GM12878 (cell line): ENCODE data around the gene MEX3D. TPM values are rescaled to one million over a fixed set of nuclear protein-coding genes. Genes with fewer than 3 reads are reported as not detected.

Experiments
- ATAC-seq: fragments of 200-7000 bp; cut with Tn5 transposase; 3 replicates; pipeline ENCODE4 v1.9.1; 2020; ENCODE audit warnings: mild to moderate bottlenecking, moderate library complexity
- BruUV-seq: library from RNA; stranded (reverse); fragments of 400-500 nt; replicated peaks from 2 replicates; lab custom pipeline; 2021; lab: Mats Ljungman, UMichigan
- CTCF ChIA-PET: fragments of 300-600 bp; sonication (Branson Sonifier 250); formaldehyde crosslinking; extraction: SDS; loops from one replicate; lab custom pipeline; 2021; ENCODE audit warnings: inconsistent platforms; lab: Yijun Ruan, JAX
- POLR2A ChIA-PET: fragments of 350-600 bp; formaldehyde crosslinking; extraction: SDS; loops from one replicate; lab custom pipeline; 2021; ENCODE audit warnings: inconsistent platforms; lab: Charles Lee
- RAD21 ChIA-PET: fragments of 300-600 bp; sonication (Branson Sonifier 250); formaldehyde crosslinking; loops from one replicate; lab custom pipeline; 2023; ENCODE audit warnings: antibody characterized with exemption; ENCODE audit not compliant: unreplicated experiment; lab: Charles Lee
- SMC1A ChIA-PET: fragments of 300-600 bp; sonication (Branson Sonifier 250); formaldehyde crosslinking; loops from one replicate; lab custom pipeline; 2023; ENCODE audit not compliant: unreplicated experiment, uncharacterized antibody; lab: Charles Lee
- DNase-seq: peaks from one replicate; pipeline ENCODE4 v3.0.0-alpha.2; 2011; ENCODE audit warnings: low read depth, low spot score
- FAIRE-seq: peaks from 3 replicates; lab custom pipeline; 2011; peaks lifted over from hg19 to GRCh38; lab: Jason Lieb, UNC
- H2AFZ ChIP-seq: 2 replicates; pipeline ENCODE4 v1.6.0; 2011; ENCODE audit warnings: low read depth, low read length, control low read depth; ENCODE audit not compliant: control insufficient read depth
- H3K27ac ChIP-seq: 2 replicates; pipeline ENCODE4 v1.5.1; 2011; ENCODE audit warnings: control low read depth; ENCODE audit not compliant: control insufficient read depth, insufficient read depth
- H3K27me3 ChIP-seq, 2 experiments: replicated peaks in 1 of 2; 2 replicates each; pipeline versions ENCODE4 v1.6.0 to v1.6.1; 2011; ENCODE audit warnings: low read length in 1 of 2; ENCODE audit not compliant: control insufficient read depth in 2 of 2, insufficient read depth in 2 of 2
- H3K36me3 ChIP-seq, 2 experiments: 2 replicates each; pipeline ENCODE4 v1.5.1; 2011; ENCODE audit warnings: low read length in 1 of 2; ENCODE audit not compliant: control insufficient read depth in 2 of 2, insufficient read depth in 2 of 2
- H3K4me1 ChIP-seq: 2 replicates; pipeline ENCODE4 v1.6.1; 2011; ENCODE audit warnings: mild to moderate bottlenecking, low read length, moderate library complexity, mixed read lengths; ENCODE audit not compliant: control insufficient read depth, insufficient read depth
- H3K4me2 ChIP-seq: 2 replicates; pipeline ENCODE4 v1.6.0; 2011; ENCODE audit warnings: control low read depth; ENCODE audit not compliant: control insufficient read depth, insufficient read depth
- H3K4me3 ChIP-seq: fragments of 200-600 bp; sonication (generic); 2 replicates; pipeline ENCODE4 v1.5.1; 2016
- H3K79me2 ChIP-seq: 2 replicates; pipeline ENCODE4 v1.6.0; 2011; ENCODE audit warnings: low read length; ENCODE audit not compliant: control insufficient read depth, insufficient read depth
- H3K9ac ChIP-seq: 2 replicates; pipeline ENCODE4 v1.8.0; 2011; ENCODE audit warnings: low read length, control low read depth, mixed read lengths; ENCODE audit not compliant: control insufficient read depth, insufficient read depth
- H3K9me3 ChIP-seq: replicated peaks from 3 replicates; pipeline ENCODE4 v1.5.1; 2011; ENCODE audit warnings: mild to moderate bottlenecking, low read length; ENCODE audit not compliant: control insufficient read depth, insufficient read depth
- H4K20me1 ChIP-seq: 2 replicates; pipeline ENCODE4 v1.6.0; 2011; ENCODE audit not compliant: control insufficient read depth, insufficient read depth
- CHD1 ChIP-seq: IDR thresholded peaks from 2 replicates; pipeline ENCODE4 v1.6.1; 2012; ENCODE audit warnings: low read depth, low read length, improper control_type of control experiment
- KLF5 ChIP-seq: fragments of 450-650 bp; IDR thresholded peaks from 2 replicates; pipeline ENCODE4 v1.6.1; 2014; ENCODE audit warnings: mild to moderate bottlenecking; ENCODE audit not compliant: partially characterized antibody
- MEF2B ChIP-seq: fragments of 450-650 bp; IDR thresholded peaks from 2 replicates; pipeline ENCODE4 v1.6.1; 2018; ENCODE audit warnings: mild to moderate bottlenecking, moderate library complexity; ENCODE audit not compliant: partially characterized antibody, poor library complexity, severe bottlenecking
- NFXL1 ChIP-seq: fragments of 450-650 bp; IDR thresholded peaks from 2 replicates; pipeline ENCODE4 v1.6.1; 2017; ENCODE audit warnings: antibody characterized with exemption, mild to moderate bottlenecking, borderline replicate concordance
- POLR2AphosphoS5 ChIP-seq: IDR thresholded peaks from 2 replicates; pipeline ENCODE4 v1.6.1; 2011; ENCODE audit warnings: mild to moderate bottlenecking, low read length, inconsistent platforms
- STAT3 ChIP-seq: IDR thresholded peaks from 2 replicates; pipeline ENCODE4 v1.6.1; 2011; ENCODE audit warnings: low read depth, low read length, improper control_type of control experiment
- WGBS: methylation state at CpG from one replicate; pipeline ENCODE4 v1.1.6; 2016; ENCODE audit warnings: low lambda C conversion rate; ENCODE audit not compliant: insufficient replicate concordance, insufficient coverage; ENCODE audit errors: missing lambda C conversion rate; 5-methylcytosine and 5-hydroxymethylcytosine counted together
- in situ Hi-C: fragments of 300-500 bp; cut with MboI; formaldehyde crosslinking; loops from 9 replicates; pipeline ENCODE4 v1.14.3; 2018; ENCODE audit warnings: mixed read lengths
- intact Hi-C: fragments of 100-400 bp; cut with micrococcal nuclease; formaldehyde crosslinking; loops from one replicate; pipeline ENCODE4 v1.14.2; 2022; ENCODE audit not compliant: unreplicated experiment
- polyA plus RNA-seq, 11 experiments: library from polyadenylated mRNA; depleted of rRNA in 4 of 11; unstranded in 6 of 11; stranded (reverse) in 5 of 11; fragments of >200 nt; fragmentation: Nextera tagmentation in 4 of 11; fragmentation: Illumina TruSeq in 1 of 11; extraction: Ambion mirVana in 4 of 11; extraction: Trizol in 1 of 11; gene quantifications; 1 replicate in 1 of 11; 2 replicates in 10 of 11; pipeline versions ENCODE4 v1.2.1 to v1.2.3, GENCODE V29; 2011 to 2016; ENCODE audit warnings: inconsistent platforms in 2 of 11, missing spikeins in 2 of 11, low read depth in 1 of 11
- total RNA-seq, 4 experiments: library from RNA; depleted of rRNA in 3 of 4; stranded (reverse); fragments of >200 nt in 3 of 4; fragmentation: Illumina TruSeq in 1 of 4; extraction: Trizol in 1 of 4; gene quantifications; 2 replicates each; pipeline versions ENCODE4 v1.2.1 to v1.2.3, GENCODE V29; 2013 to 2021
- TF ChIP-seq, protein P1 (sequence below): fragments of 450-650 bp; IDR thresholded peaks from 2 replicates; pipeline ENCODE4 v1.6.1; 2018; ENCODE audit warnings: borderline replicate concordance, mild to moderate bottlenecking; ENCODE audit not compliant: partially characterized antibody

Gene MEX3D
- total and polyA plus RNA-seq, 10 of the 15 experiments (the other 5 are each of a cell fraction or from before 2014, with no cell fraction given), result 0.18 to 6.8 (median 0.81) TPM

DNA sequence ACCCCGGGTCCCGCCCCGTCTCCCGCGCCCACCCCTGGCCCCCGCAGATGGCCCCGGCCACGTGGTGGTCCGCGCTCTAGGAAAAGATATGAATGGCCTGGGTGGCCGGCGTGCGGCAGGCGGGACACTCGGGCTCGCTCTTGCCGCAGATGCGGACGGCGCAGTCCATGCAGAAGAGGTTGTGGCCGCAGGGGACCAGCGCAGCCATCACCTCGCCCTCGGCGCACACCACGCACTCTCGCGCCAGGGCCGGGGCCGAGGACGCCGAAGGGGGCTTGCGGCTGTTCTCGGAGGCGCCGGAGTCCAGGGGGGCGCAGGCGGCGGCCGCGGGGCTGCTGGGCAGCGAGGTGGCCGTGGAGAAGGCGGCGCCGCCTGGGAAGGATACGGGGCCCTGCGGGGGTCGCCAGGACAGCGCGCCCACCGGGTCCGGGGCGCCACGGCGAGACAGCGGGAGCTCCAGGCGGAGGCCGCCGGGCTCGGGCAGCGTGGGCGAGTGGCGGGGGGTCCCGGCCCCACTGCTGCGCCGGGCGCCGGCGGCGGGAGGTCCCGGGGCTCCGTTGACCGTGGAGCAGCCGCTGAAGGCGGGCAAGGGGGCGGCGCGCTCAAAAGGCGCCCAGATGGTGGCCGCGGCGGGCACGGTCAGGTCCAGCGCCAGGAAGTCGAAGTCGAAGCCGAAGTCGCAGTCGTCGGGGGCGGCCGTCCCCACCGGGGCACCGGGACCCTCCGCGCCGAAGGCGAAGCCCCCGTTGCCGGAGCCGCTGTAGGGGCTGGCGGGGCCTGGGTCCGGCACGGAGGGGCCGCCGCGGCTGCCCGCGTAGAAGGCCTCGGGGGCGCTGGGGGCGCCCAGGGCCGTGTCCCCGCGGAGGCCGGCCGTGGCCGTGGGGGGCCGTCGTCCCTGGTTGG is 12.4 kb downstream of the MEX3D start:
- ATAC-seq (no peak), FAIRE-seq (no peak), DNase-seq (no peak)
- no peak overlapping the region for H3K9ac ChIP-seq
- TF ChIP-seq POLR2AphosphoS5 (no peak), STAT3 (no peak), KLF5 (no peak), NFXL1 (no peak), MEF2B (no peak), CHD1 (no peak)
- TF ChIP-seq, protein P1, sequence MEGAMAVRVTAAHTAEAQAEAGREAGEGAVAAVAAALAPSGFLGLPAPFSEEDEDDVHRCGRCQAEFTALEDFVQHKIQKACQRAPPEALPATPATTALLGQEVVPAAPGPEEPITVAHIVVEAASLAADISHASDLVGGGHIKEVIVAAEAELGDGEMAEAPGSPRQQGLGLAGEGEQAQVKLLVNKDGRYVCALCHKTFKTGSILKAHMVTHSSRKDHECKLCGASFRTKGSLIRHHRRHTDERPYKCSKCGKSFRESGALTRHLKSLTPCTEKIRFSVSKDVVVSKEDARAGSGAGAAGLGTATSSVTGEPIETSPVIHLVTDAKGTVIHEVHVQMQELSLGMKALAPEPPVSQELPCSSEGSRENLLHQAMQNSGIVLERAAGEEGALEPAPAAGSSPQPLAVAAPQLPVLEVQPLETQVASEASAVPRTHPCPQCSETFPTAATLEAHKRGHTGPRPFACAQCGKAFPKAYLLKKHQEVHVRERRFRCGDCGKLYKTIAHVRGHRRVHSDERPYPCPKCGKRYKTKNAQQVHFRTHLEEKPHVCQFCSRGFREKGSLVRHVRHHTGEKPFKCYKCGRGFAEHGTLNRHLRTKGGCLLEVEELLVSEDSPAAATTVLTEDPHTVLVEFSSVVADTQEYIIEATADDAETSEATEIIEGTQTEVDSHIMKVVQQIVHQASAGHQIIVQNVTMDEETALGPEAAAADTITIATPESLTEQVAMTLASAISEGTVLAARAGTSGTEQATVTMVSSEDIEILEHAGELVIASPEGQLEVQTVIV, result no peak
- H3K27me3 ChIP-seq, result no peaks in the 10 kb centered on the region
- no peaks in the 10 kb centered on the region for H3K79me2 ChIP-seq
- H3K4me3 ChIP-seq, result no peak overlapping the region
- H3K27ac ChIP-seq, result no peak overlapping the region
- H3K4me1 ChIP-seq, result no peaks in the 10 kb centered on the region
- H3K4me2 ChIP-seq, result no peak overlapping the region
- ChIA-PET SMC1A (no interaction called here), POLR2A (no interaction called here), CTCF (no interaction called here), RAD21 (no interaction called here)
- 96% methylated on average over 72 of the region's 121 CpGs for WGBS
- in situ Hi-C loops, result no loop called here
- H3K36me3 ChIP-seq, result no peaks in the 10 kb centered on the region
- no peaks in the 10 kb centered on the region for H3K9me3 ChIP-seq
- no peaks in the 10 kb centered on the region for H4K20me1 ChIP-seq
- no TSS peak for BruUV-seq
- H2AFZ ChIP-seq, result no peak overlapping the region
- intact Hi-C loops, result no loop called here
